HG03045 (cell line): Measurements from ENCODE around the gene CYP4F12.
"Not testable (repeated sequence)": the region's sequence is repeated elsewhere in the genome, so short reads cannot be mapped to it uniquely, and the experiment has no call there.

ENCODE experiments used
- ATAC-seq: cut with Tn5 transposase; IDR thresholded peaks from one replicate; pipeline ENCODE4 v1.9.1; 2021; ENCODE audit warnings: mild to moderate bottlenecking, moderate library complexity; ENCODE audit not compliant: unreplicated experiment

The CYP4F12 gene

DNA sequence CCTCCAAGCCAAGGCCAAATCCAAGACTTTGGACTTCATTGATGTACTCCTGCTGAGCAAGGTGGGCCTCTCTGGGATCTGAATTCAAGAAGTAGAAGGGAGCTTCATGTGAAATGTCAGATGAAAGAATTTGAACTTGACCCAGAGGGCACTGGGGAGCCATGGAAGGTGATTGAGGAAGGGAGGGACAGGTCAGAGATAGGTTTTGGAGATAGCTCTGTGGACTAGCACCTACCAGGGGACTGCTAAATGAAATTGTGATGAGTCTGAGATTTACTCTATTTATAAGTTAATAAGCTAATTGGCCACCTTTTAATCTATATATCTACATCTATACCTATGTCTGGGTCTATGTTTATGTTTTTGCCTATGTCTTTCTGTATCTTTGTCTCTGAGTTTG is 22.8 kb upstream of the CYP4F12 start:
- not testable (repeated sequence) for ATAC-seq

DNA sequence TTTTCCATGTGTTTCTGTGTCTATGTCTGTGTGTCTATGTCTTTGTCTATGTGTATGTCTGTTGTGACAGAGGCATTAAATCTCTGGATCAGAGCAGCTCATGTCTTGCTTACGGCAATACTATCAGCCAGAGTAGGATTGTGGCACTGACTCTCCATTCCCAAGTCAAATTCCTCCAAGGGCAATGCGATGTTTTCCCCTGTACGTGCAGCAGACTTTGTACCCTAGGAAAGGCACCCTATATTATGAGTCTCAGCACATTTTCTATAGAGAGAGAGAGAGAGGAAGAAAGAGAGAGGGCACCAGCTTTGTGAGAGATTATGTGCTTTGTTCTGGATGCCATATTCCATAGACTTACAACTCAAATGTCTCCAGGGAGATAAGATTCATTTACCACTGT is 21.1 kb upstream of the CYP4F12 start:
- ATAC-seq: no peak

- no peak for ATAC-seq
These were observed 20.2 kb upstream of the CYP4F12 start for GRCh38 chr19:15652559-15653278.

- ATAC-seq: no peak
These were observed 16.4 kb upstream of the CYP4F12 start for GRCh38 chr19:15656467-15656866.

- ATAC-seq: no peak
These were observed 9.6 kb upstream of the CYP4F12 start for GRCh38 chr19:15663247-15663646.

- ATAC-seq: no peak
These were observed 6.7 kb upstream of the CYP4F12 start for GRCh38 chr19:15666186-15666585.

- no peak for ATAC-seq
These were observed 6.0 kb upstream of the CYP4F12 start for GRCh38 chr19:15666883-15667282.

DNA sequence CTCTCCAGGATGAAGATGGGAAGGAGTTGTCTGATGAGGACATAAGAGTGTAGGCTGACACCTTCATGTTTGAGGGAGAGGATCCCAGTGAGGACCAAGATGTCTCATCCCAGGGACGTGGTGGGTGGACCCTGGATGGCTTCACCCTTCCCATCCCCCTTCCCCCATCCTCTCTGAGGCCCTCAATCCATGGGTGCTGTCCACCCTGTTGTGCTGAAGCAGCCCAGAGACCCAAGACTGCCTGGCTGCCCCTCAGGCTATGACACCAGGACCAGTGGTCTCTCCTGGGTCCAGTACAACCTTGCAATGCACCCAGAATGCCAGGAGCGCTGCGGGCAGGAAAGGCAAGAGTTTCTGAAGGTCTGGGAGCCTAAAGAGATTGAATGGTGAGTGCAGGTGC is 3.4 kb upstream of the CYP4F12 start:
- ATAC-seq: no peak

GRCh38 chr19:15669891-15670290 is 3.0 kb upstream of the CYP4F12 start:
- no peak for ATAC-seq

- ATAC-seq: no peak
These were observed 1.6 kb upstream of the CYP4F12 start for GRCh38 chr19:15671237-15671821.

DNA sequence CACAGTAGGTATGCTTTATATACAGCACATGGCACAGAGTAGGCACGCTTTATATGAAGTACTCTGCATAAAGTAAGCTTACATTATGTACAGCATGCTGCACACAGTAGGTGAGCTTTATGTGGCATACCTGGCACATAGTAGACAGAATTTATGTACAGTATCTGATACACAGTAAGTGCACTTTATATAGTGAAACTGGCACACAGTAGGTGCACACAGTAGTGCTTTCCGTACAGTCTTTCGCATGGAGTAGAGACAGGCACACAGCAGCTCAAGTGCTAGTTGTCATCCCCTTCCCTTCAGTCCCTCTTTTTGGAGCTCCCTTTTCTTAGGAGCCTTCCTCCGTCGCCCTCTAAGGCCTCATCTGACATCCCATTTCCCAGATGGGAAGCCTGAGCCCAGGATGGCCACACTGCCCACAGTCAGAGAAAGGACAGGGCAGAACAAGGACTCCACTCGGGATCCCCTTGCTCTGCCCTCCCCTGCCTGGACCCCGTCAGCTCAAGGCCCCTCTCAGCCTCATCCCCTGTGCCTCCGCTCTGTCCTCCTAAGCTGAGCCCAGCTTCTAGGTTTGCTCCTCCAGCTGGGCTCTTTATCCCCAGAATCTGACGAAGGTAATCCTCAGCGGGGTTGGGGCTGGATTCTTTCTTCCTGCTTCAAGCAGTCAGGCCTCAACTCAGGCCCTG is 852 bp upstream of the CYP4F12 start:
- ATAC-seq: no peak

GRCh38 chr19:15673176-15673654 is 328 bp downstream of the CYP4F12 start:
- no peak for ATAC-seq

GRCh38 chr19:15675560-15675959 is 2.7 kb downstream of the CYP4F12 start:
- ATAC-seq: no peak

- no peak for ATAC-seq
These were observed 6.2 kb downstream of the CYP4F12 start for GRCh38 chr19:15679089-15679488.

GRCh38 chr19:15679865-15680264 is 7.0 kb downstream of the CYP4F12 start:
- ATAC-seq: not testable (repeated sequence)

DNA sequence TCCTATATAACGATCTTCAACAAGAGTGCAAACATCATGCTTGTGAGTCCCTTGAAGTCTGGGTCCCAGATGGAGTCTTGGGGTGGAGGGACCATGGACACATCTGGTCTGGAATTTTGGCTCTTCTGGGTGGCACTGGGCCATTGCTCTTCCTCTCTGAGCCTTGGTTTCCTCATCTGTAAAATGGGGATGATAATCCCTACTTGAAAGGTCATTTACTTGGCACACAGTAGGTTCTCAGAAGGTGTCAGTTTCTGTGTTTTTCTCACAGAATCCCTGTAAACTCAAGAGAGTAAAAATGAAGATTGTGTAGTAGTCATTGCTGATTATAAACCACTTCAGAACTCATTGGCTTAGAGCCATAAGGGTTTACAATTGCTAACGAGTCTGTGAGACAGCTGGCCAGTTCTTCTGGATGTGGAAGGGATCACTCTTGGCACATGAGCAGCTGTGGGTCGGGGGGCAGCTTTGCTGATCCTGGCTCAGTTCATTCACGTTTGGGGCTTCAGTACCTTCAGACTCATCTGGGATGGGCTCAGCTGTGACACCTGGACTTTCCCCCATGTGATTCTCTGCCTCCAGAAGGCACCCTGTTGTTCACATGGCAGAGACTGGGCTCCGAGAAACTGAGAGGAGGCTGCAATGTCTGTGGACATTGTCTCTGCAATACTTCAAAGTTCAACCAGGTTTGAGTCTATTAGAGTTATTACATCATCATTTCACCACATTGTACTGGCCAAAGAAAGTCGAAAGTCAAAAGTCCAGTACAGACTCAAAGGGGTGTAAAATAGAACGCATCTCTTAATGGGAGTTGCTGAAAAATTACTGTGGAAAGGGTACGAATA is 7.8 kb downstream of the CYP4F12 start:
- no peak for ATAC-seq

- ATAC-seq: no peak
These were observed 10.5 kb downstream of the CYP4F12 start for GRCh38 chr19:15683411-15683810.

GRCh38 chr19:15684828-15685227 is 11.9 kb downstream of the CYP4F12 start:
- ATAC-seq: no peak

- ATAC-seq: no peak
These were observed 23.8 kb downstream of the CYP4F12 start for GRCh38 chr19:15696654-15697194.

- no peak for ATAC-seq
These were observed 29.1 kb downstream of the CYP4F12 start for GRCh38 chr19:15701757-15702533.
